DOHH2 (cell line): ENCODE measurements around the gene C1D.

Source experiments
- H3F3A ChIP-seq: fragments of 200-600 bp; sonication (generic), shearing (Covaris generic); 2 replicates; pipeline ENCODE4 v1.6.0; 2016; ENCODE audit warnings: antibody characterized with exemption, mild to moderate bottlenecking; ENCODE audit not compliant: control insufficient read depth, insufficient read depth
- H3K27ac ChIP-seq: fragments of 200-600 bp; sonication (generic); 2 replicates; pipeline ENCODE4 v1.5.1; 2014; ENCODE audit warnings: low read depth, mild to moderate bottlenecking, low read length, moderate library complexity
- H3K27me3 ChIP-seq: fragments of 200-600 bp; sonication (generic); 2 replicates; pipeline ENCODE4 v1.6.1; 2014; ENCODE audit warnings: mild to moderate bottlenecking, low read length, mixed read lengths; ENCODE audit not compliant: control insufficient read depth
- H3K36me3 ChIP-seq: fragments of 200-600 bp; sonication (generic); 2 replicates; pipeline ENCODE4 v1.6.1; 2014; ENCODE audit warnings: mild to moderate bottlenecking, low read length, moderate library complexity, mixed read lengths; ENCODE audit not compliant: control insufficient read depth
- H3K4me1 ChIP-seq: fragments of 200-600 bp; sonication (generic); 2 replicates; pipeline ENCODE4 v1.6.1; 2014; ENCODE audit warnings: mild to moderate bottlenecking, low read length, mixed read lengths; ENCODE audit not compliant: control insufficient read depth
- H3K4me2 ChIP-seq: fragments of 200-600 bp; sonication (generic); 2 replicates; pipeline ENCODE4 v1.6.0; 2014; ENCODE audit warnings: mild to moderate bottlenecking, low read length, moderate library complexity
- H3K4me3 ChIP-seq: fragments of 200-600 bp; sonication (generic); 2 replicates; pipeline ENCODE4 v1.5.1; 2014; ENCODE audit warnings: mild to moderate bottlenecking, low read length, mixed read lengths
- H3K79me2 ChIP-seq: fragments of 200-600 bp; sonication (generic); 2 replicates; pipeline ENCODE4 v1.6.1; 2014; ENCODE audit warnings: mild to moderate bottlenecking, low read length, mixed read lengths; ENCODE audit not compliant: control insufficient read depth
- H3K9me2 ChIP-seq: fragments of 200-600 bp; sonication (generic); replicated peaks from 2 replicates; pipeline ENCODE4 v1.6.1; 2014; ENCODE audit warnings: mild to moderate bottlenecking, low read length, mixed read lengths; ENCODE audit not compliant: control insufficient read depth
- H3K9me3 ChIP-seq: fragments of 200-600 bp; sonication (generic); 2 replicates; pipeline ENCODE4 v1.6.1; 2014; ENCODE audit warnings: antibody characterized with exemption, low read length, mixed read lengths; ENCODE audit not compliant: control insufficient read depth, insufficient read depth
- H4K20me1 ChIP-seq: fragments of 200-600 bp; sonication (generic); 2 replicates; pipeline ENCODE4 v1.6.0; 2014; ENCODE audit warnings: low read depth, mild to moderate bottlenecking, antibody characterized with exemption, low read length, moderate library complexity; ENCODE audit not compliant: control insufficient read depth, insufficient read depth
- CTCF ChIP-seq: fragments of 200-600 bp; sonication (generic); IDR thresholded peaks from one replicate; pipeline ENCODE4 v1.5.1; 2014; ENCODE audit warnings: antibody characterized with exemption, mild to moderate bottlenecking, low read depth, low read length; ENCODE audit not compliant: poor library complexity, severe bottlenecking
- EZH2phosphoT487 ChIP-seq: fragments of 200-600 bp; sonication (generic); IDR thresholded peaks from 2 replicates; pipeline ENCODE4 v1.6.1; 2017; ENCODE audit warnings: borderline replicate concordance, mild to moderate bottlenecking, antibody characterized with exemption, low read length, moderate library complexity, mixed read lengths

Gene C1D

GRCh38 chr2:68103030-68103708 lies 40.4 kb upstream of the C1D start:
- TF ChIP-seq EZH2phosphoT487, result no peak
- TF ChIP-seq CTCF, result no peak
- H3K4me1 ChIP-seq, result peaks cover 3% of the 10 kb centered on the region; the same call in 1 of the 2 replicates

GRCh38 chr2:68100189-68100588 lies 37.4 kb upstream of the C1D start:
- TF ChIP-seq EZH2phosphoT487 (no peak), CTCF (no peak)

More at GRCh38 chr2:68103030-68103708, 40.4 kb upstream of the C1D start:
- no peaks in the 10 kb centered on the region for H4K20me1 ChIP-seq
- H3F3A ChIP-seq, result no peaks in the 10 kb centered on the region
- no peak overlapping the region for H3K4me2 ChIP-seq
- H3K27me3 ChIP-seq, result no peaks in the 10 kb centered on the region
- no peak overlapping the region for H3K27ac ChIP-seq
- H3K36me3 ChIP-seq, result no peaks in the 10 kb centered on the region
- H3K9me3 ChIP-seq, result peaks cover 8% of the 10 kb centered on the region
- no peaks in the 10 kb centered on the region for H3K9me2 ChIP-seq
- H3K4me3 ChIP-seq, result no peak overlapping the region
- no peaks in the 10 kb centered on the region for H3K79me2 ChIP-seq

GRCh38 chr2:68099260-68099659 lies 36.5 kb upstream of the C1D start:
- Histone ChIP-seq H3K9me3 (no peaks in the 10 kb centered on the region), H3K36me3 (no peaks in the 10 kb centered on the region), H4K20me1 (no peaks in the 10 kb centered on the region), H3K27me3 (no peaks in the 10 kb centered on the region), H3K79me2 (no peaks in the 10 kb centered on the region), H3K9me2 (no peaks in the 10 kb centered on the region), H3K4me1 (peaks cover 3% of the 10 kb centered on the region; the same call in 1 of the 2 replicates), H3F3A (no peaks in the 10 kb centered on the region), H3K27ac (no peak overlapping the region), H3K4me2 (no peak overlapping the region), H3K4me3 (no peak overlapping the region)
- TF ChIP-seq CTCF, result no peak
- no peak for TF ChIP-seq EZH2phosphoT487

More at GRCh38 chr2:68100189-68100588, 37.4 kb upstream of the C1D start:
- Histone ChIP-seq H4K20me1 (no peaks in the 10 kb centered on the region), H3K4me3 (no peak overlapping the region), H3K27me3 (no peaks in the 10 kb centered on the region), H3K9me2 (no peaks in the 10 kb centered on the region), H3K4me2 (no peak overlapping the region), H3K27ac (no peak overlapping the region), H3K4me1 (peaks cover 3% of the 10 kb centered on the region; the same call in 1 of the 2 replicates), H3K79me2 (no peaks in the 10 kb centered on the region), H3F3A (no peaks in the 10 kb centered on the region), H3K9me3 (no peaks in the 10 kb centered on the region; the same call in 1 of the 2 replicates), H3K36me3 (no peaks in the 10 kb centered on the region)
